Stimulated activated CD4-positive, alpha-beta T cell treated with anti-CD3 and anti-CD28 coated beads, Interleukin-15, amount 100 ng/mL, for 48 hours (primary cell): ENCODE results near the gene SLC8A2.
"Not testable (repeated sequence)": the region's sequence is repeated elsewhere in the genome, so short reads cannot be mapped to it uniquely, and the experiment has no call there.

Experiments used
- DNase-seq, 2 donors: peaks; one replicate each; pipeline ENCODE4 v3.0.0-alpha.2; 2020; ENCODE audit warnings: low read depth in 2 of 2

The SLC8A2 gene

GRCh38 chr19:47411696-47412095 lies 60.0 kb downstream of the SLC8A2 start:
- not testable (repeated sequence) for DNase-seq

- DNase-seq = no peak
Observed at GRCh38 chr19:47411101-47411500, 60.6 kb downstream of the SLC8A2 start.

GRCh38 chr19:47408156-47408938 lies 63.3 kb downstream of the SLC8A2 start:
- DNase-seq = no peak

- no peak for DNase-seq
Observed at GRCh38 chr19:47407417-47407774, 64.3 kb downstream of the SLC8A2 start.

- DNase-seq = no peak
Observed at GRCh38 chr19:47406711-47407416, 64.8 kb downstream of the SLC8A2 start.

GRCh38 chr19:47405854-47406417 lies 65.8 kb downstream of the SLC8A2 start:
- DNase-seq = no peak

GRCh38 chr19:47405197-47405550 lies 66.5 kb downstream of the SLC8A2 start:
- DNase-seq = no peak

- no peak for DNase-seq
Observed at GRCh38 chr19:47404334-47405196, 67.1 kb downstream of the SLC8A2 start.

GRCh38 chr19:47402504-47402903 lies 69.2 kb downstream of the SLC8A2 start:
- DNase-seq = no peak

- no peak for DNase-seq
Observed at GRCh38 chr19:47398707-47399597, 72.7 kb downstream of the SLC8A2 start.

GRCh38 chr19:47391510-47392223 lies 80.0 kb downstream of the SLC8A2 start:
- DNase-seq = peak; percentile 71 to 82

GRCh38 chr19:47390533-47391488 lies 80.9 kb downstream of the SLC8A2 start:
- DNase-seq = no peak

- DNase-seq = no peak
Observed at GRCh38 chr19:47389150-47389556, 82.5 kb downstream of the SLC8A2 start.

GRCh38 chr19:47388721-47389120 lies 83.0 kb downstream of the SLC8A2 start:
- not testable (repeated sequence) for DNase-seq

GRCh38 chr19:47387623-47388022 lies 84.1 kb downstream of the SLC8A2 start:
- not testable (repeated sequence) for DNase-seq

GRCh38 chr19:47386582-47386981 lies 85.1 kb downstream of the SLC8A2 start:
- not testable (repeated sequence) for DNase-seq

GRCh38 chr19:47384533-47384932 lies 87.2 kb downstream of the SLC8A2 start:
- not testable (repeated sequence) for DNase-seq

GRCh38 chr19:47383890-47384289 lies 87.8 kb downstream of the SLC8A2 start:
- not testable (repeated sequence) for DNase-seq

GRCh38 chr19:47381653-47382279 lies 89.9 kb downstream of the SLC8A2 start:
- no peak for DNase-seq
